Upper lobe of left lung (tissue), 4 donors: Measurements from ENCODE around the gene NAP1L1.

Source experiments
- CTCF ChIP-seq, 6 experiments: fragments of 450-650 bp in 4 of 6; fragments of 200-600 bp in 2 of 6; sonication (generic) in 2 of 6; IDR thresholded peaks; one replicate each; pipeline ENCODE4 v1.5.1; 2016 to 2019; ENCODE audit warnings: antibody characterized with exemption in 6 of 6
- EP300 ChIP-seq, 4 donors: sonication (generic); formaldehyde crosslinking; IDR thresholded peaks; one replicate each; pipeline ENCODE4 v1.5.1; 2017; ENCODE audit warnings: antibody characterized with exemption in 4 of 4, control low read depth in 2 of 4
- POLR2A ChIP-seq, 4 donors: fragments of 450-650 bp; IDR thresholded peaks; one replicate each; pipeline ENCODE4 v1.5.1; 2016 to 2017; ENCODE audit warnings: antibody characterized with exemption in 4 of 4, mild to moderate bottlenecking in 2 of 4
- POLR2AphosphoS5 ChIP-seq, 2 donors: sonication (generic); formaldehyde crosslinking; IDR thresholded peaks; one replicate each; pipeline ENCODE4 v1.5.1; 2017; ENCODE audit warnings: antibody characterized with exemption in 2 of 2

DNA sequence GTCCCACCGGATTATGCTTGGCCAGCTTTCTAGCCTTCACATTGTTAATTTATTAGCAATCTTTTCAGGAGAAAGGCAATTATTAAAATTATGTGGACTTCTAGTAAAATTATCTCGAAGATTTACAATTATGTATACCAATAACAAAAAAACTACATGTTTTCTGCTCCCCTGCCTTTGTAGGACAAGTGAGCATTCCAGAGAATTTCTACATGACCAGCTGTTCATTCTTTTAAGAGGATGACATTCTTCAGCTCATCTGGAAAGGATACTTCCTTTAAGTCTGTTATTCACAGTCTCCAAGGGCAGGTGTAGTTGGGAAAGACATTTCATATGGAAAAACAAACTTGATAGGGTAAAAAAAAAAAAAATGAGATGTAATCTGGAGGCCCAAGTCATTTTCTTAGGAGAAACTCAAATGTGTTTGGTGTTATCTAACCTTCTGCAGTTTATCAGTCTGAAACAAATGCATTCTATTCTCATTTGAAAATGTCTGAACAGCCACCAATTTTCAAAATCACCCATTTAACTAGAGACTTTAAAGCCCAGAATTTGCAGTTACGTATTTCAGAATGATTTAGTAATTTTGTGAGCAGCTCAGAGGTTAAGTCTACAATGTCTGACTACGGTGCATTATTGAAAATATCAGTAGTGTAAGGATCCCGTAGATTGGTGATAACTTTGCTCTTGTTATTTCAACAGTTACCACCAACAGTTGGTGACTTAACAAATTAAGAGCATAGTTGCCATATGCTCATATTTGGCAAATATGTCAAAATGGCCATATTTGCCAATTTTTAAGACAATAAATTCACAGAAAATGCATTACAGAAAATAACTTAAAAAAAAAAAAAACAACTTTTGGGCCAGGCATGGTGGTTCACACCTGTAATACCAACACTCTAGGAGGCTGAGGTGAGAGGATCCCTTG is 51.1 kb downstream of the NAP1L1 start:
- TF ChIP-seq POLR2AphosphoS5 (IDR thresholded peaks at IDR 0.05), result no peak
- TF ChIP-seq POLR2A (IDR thresholded peaks at IDR 0.05), result no peak
- TF ChIP-seq CTCF (IDR thresholded peaks at IDR 0.05), result no peak
- no peak for TF ChIP-seq EP300 (IDR thresholded peaks at IDR 0.05)
